Measurements from ENCODE around the gene KRT34.

The KRT34 gene

GRCh38 chr17:41343029-41343428 is 39.1 kb downstream of the KRT34 start:
- no peak overlapping the region for H3K4me3 ChIP-seq (replicated peaks in 1 of 2; ENCODE audit: low read depth in 2 of 2, low read length in 2 of 2)
- no peak for DNase-seq (ENCODE audit: low read depth in 2 of 2)
- no peak for TF ChIP-seq CTCF (IDR thresholded peaks at IDR 0.05; ENCODE audit: low read depth, low read length)

GRCh38 chr17:41340934-41341861 is 40.9 kb downstream of the KRT34 start:
- no peak for TF ChIP-seq CTCF (IDR thresholded peaks at IDR 0.05; ENCODE audit: low read depth, low read length)
- DNase-seq (ENCODE audit: low read depth in 2 of 2): no peak
- no peak overlapping the region for H3K4me3 ChIP-seq (replicated peaks in 1 of 2; ENCODE audit: low read depth in 2 of 2, low read length in 2 of 2)

- no peak for DNase-seq (ENCODE audit: low read depth in 2 of 2)
- no peak for TF ChIP-seq CTCF (IDR thresholded peaks at IDR 0.05; ENCODE audit: low read depth, low read length)
- no peak overlapping the region for H3K4me3 ChIP-seq (replicated peaks in 1 of 2; ENCODE audit: low read depth in 2 of 2, low read length in 2 of 2)
Observed at GRCh38 chr17:41340494-41340893, 41.6 kb downstream of the KRT34 start.

- no peak for DNase-seq (ENCODE audit: low read depth in 2 of 2)
- no peak overlapping the region for H3K4me3 ChIP-seq (replicated peaks in 1 of 2; ENCODE audit: low read depth in 2 of 2, low read length in 2 of 2)
- TF ChIP-seq CTCF (IDR thresholded peaks at IDR 0.05; ENCODE audit: low read depth, low read length): no peak
Observed at GRCh38 chr17:41339571-41340172, 42.4 kb downstream of the KRT34 start.

GRCh38 chr17:41338961-41339485 is 43.1 kb downstream of the KRT34 start:
- DNase-seq (ENCODE audit: low read depth in 2 of 2): peak; percentile 12 to 14
- no peak overlapping the region for H3K4me3 ChIP-seq (replicated peaks in 1 of 2; ENCODE audit: low read depth in 2 of 2, low read length in 2 of 2)
- TF ChIP-seq CTCF (IDR thresholded peaks at IDR 0.05; ENCODE audit: low read depth, low read length): no peak

GRCh38 chr17:41335747-41336146 is 46.4 kb downstream of the KRT34 start:
- TF ChIP-seq CTCF (IDR thresholded peaks at IDR 0.05; ENCODE audit: low read depth, low read length): no peak
- DNase-seq (ENCODE audit: low read depth in 2 of 2): no peak
- H3K4me3 ChIP-seq (replicated peaks in 1 of 2; ENCODE audit: low read depth in 2 of 2, low read length in 2 of 2): no peak overlapping the region
